Muscle of leg (tissue), 11 donors: ENCODE data around the gene TTYH1. TPM values are rescaled to one million over a fixed set of nuclear protein-coding genes. Genes with fewer than 3 reads are reported as not detected.
A peak's percentile ranks its signal among the peaks of the same experiment; 100 is the strongest.
"Not testable (repeated sequence)": the region's sequence is repeated elsewhere in the genome, so short reads cannot be mapped to it uniquely, and the experiment has no call there.

Experiments
- DNase-seq: peaks from one replicate; pipeline ENCODE4 v3.0.0; 2013
- H3K27ac ChIP-seq: one replicate; pipeline ENCODE4 v1.5.1; 2013; ENCODE audit warnings: mild to moderate bottlenecking, low read length, control low read depth
- H3K27me3 ChIP-seq: one replicate; pipeline ENCODE4 v1.6.1; 2013; ENCODE audit warnings: low read length; ENCODE audit not compliant: control insufficient read depth, insufficient read depth
- H3K36me3 ChIP-seq: one replicate; pipeline ENCODE4 v1.6.1; 2013; ENCODE audit warnings: low read length; ENCODE audit not compliant: control insufficient read depth, insufficient read depth
- H3K4me1 ChIP-seq: one replicate; pipeline ENCODE4 v1.6.1; 2013; ENCODE audit warnings: low read length; ENCODE audit not compliant: control insufficient read depth, insufficient read depth
- H3K4me3 ChIP-seq: one replicate; pipeline ENCODE4 v1.5.1; 2013; ENCODE audit warnings: low read length, control low read depth
- H3K9me3 ChIP-seq: replicated peaks from 2 replicates; pipeline ENCODE4 v1.6.1; 2013; ENCODE audit warnings: low read depth, low read length; ENCODE audit not compliant: control insufficient read depth
- WGBS: methylation state at CpG from one replicate; pipeline ENCODE4 v1.1.5; 2013; ENCODE audit warnings: missing lambda C conversion rate; ENCODE audit not compliant: insufficient coverage; 5-methylcytosine and 5-hydroxymethylcytosine counted together
- polyA plus RNA-seq, 8 donors: library from polyadenylated mRNA; unstranded; fragments of 120-200 nt; gene quantifications; one replicate each; pipeline versions ENCODE4 v1.2.1 to v1.2.3, GENCODE V29; 2013; ENCODE audit warnings: inconsistent platforms in 1 of 8, low replicate concordance in 1 of 8; ENCODE audit not compliant: insufficient read length in 8 of 8, insufficient read depth in 1 of 8
- total RNA-seq: library from RNA; stranded (reverse); fragments of 120-200 nt; gene quantifications from one replicate; pipeline ENCODE4 v1.2.4, GENCODE V29; 2013

The TTYH1 gene
- total and polyA plus RNA-seq, 9 donors: 2.7 to 13.1 (median 4.7) TPM

- peaks cover 35% of the 10 kb centered on the region for H3K4me1 ChIP-seq
- no peaks in the 10 kb centered on the region for H3K9me3 ChIP-seq
- under 1% methylated on average over 32 of the region's 41 CpGs for WGBS
- peak; percentile 99 for DNase-seq
- peak within 1 kb of the TSS; percentile 93 for H3K27ac ChIP-seq
- H3K36me3 ChIP-seq: peaks cover 37% of the 10 kb centered on the region
- H3K4me3 ChIP-seq: peak within 1 kb of the TSS; percentile 56
- peaks cover 4% of the 10 kb centered on the region for H3K27me3 ChIP-seq
Observed at GRCh38 chr19:54463531-54464043, 48.3 kb downstream of the TTYH1 start, which contains the start of gene LENG9. LENG9 (minus strand) TSS chr19:54463778; CDS start chr19:54463526, 252 bp downstream.

GRCh38 chr19:54464044-54464629 lies 48.9 kb downstream of the TTYH1 start:
- 1% methylated on average over 24 of the region's 26 CpGs for WGBS
- Histone ChIP-seq H3K9me3 (no peaks in the 10 kb centered on the region), H3K27me3 (peaks cover 4% of the 10 kb centered on the region), H3K4me3 (peak overlapping the region; percentile 56), H3K4me1 (peaks cover 35% of the 10 kb centered on the region), H3K36me3 (peaks cover 31% of the 10 kb centered on the region), H3K27ac (peak overlapping the region; percentile 93)
- peak; percentile 89 for DNase-seq

GRCh38 chr19:54464630-54465425 lies 49.6 kb downstream of the TTYH1 start:
- peak overlapping the region; percentile 93 for H3K27ac ChIP-seq
- peaks cover 30% of the 10 kb centered on the region for H3K36me3 ChIP-seq
- H3K9me3 ChIP-seq: no peaks in the 10 kb centered on the region
- peaks cover 8% of the 10 kb centered on the region for H3K27me3 ChIP-seq
- H3K4me3 ChIP-seq: peak overlapping the region; percentile 56
- peaks cover 40% of the 10 kb centered on the region for H3K4me1 ChIP-seq
- peak; percentile 89 for DNase-seq
- WGBS: 7% methylated on average over 82 of the region's 87 CpGs

- peaks cover 45% of the 10 kb centered on the region for H3K4me1 ChIP-seq
- 57% methylated on average over 41 of the region's 49 CpGs for WGBS
- H3K27me3 ChIP-seq: peaks cover 14% of the 10 kb centered on the region
- DNase-seq: no peak
- no peak overlapping the region for H3K4me3 ChIP-seq
- no peak overlapping the region for H3K27ac ChIP-seq
- peaks cover 24% of the 10 kb centered on the region for H3K36me3 ChIP-seq
- no peaks in the 10 kb centered on the region for H3K9me3 ChIP-seq
Observed at GRCh38 chr19:54465426-54466109, 50.3 kb downstream of the TTYH1 start.

- 97% methylated on average over 7 of the region's 14 CpGs for WGBS
- Histone ChIP-seq H3K36me3 (peaks cover 19% of the 10 kb centered on the region), H3K4me1 (peaks cover 46% of the 10 kb centered on the region), H3K27me3 (peaks cover 18% of the 10 kb centered on the region)
- not testable (repeated sequence) for H3K4me3 ChIP-seq, DNase-seq, H3K27ac ChIP-seq, H3K9me3 ChIP-seq
Observed at GRCh38 chr19:54466110-54466480, 50.8 kb downstream of the TTYH1 start.

GRCh38 chr19:54469496-54469934 lies 54.3 kb downstream of the TTYH1 start:
- Histone ChIP-seq H3K27me3 (peaks cover 26% of the 10 kb centered on the region), H3K36me3 (peaks cover 6% of the 10 kb centered on the region), H3K9me3 (no peaks in the 10 kb centered on the region), H3K4me3 (no peak overlapping the region), H3K4me1 (peaks cover 34% of the 10 kb centered on the region), H3K27ac (peak overlapping the region; percentile 87)
- WGBS: 38% methylated on average over 7 of the region's 8 CpGs
- peak; percentile 49 for DNase-seq

GRCh38 chr19:54470276-54470887 lies 55.1 kb downstream of the TTYH1 start:
- Histone ChIP-seq H3K4me3 (peak overlapping the region; percentile 51), H3K36me3 (peaks cover 6% of the 10 kb centered on the region), H3K27ac (peak overlapping the region; percentile 87), H3K4me1 (peaks cover 31% of the 10 kb centered on the region), H3K9me3 (no peaks in the 10 kb centered on the region), H3K27me3 (peaks cover 26% of the 10 kb centered on the region)
- no peak for DNase-seq
- WGBS: 58% methylated on average over 2 of the region's 10 CpGs

- peak; percentile 79 for DNase-seq
- H3K9me3 ChIP-seq: no peaks in the 10 kb centered on the region
- peaks cover 21% of the 10 kb centered on the region for H3K27me3 ChIP-seq
- peak overlapping the region; percentile 51 for H3K4me3 ChIP-seq
- peaks cover 31% of the 10 kb centered on the region for H3K4me1 ChIP-seq
- H3K36me3 ChIP-seq: peaks cover 6% of the 10 kb centered on the region
- peak overlapping the region; percentile 87 for H3K27ac ChIP-seq
- WGBS: 3% methylated on average over 45 of the region's 60 CpGs
Observed at GRCh38 chr19:54470991-54471782, 55.9 kb downstream of the TTYH1 start.
